ENCODE measurements around the gene LARP4B. TPM values are rescaled to one million over a fixed set of nuclear protein-coding genes. Genes with fewer than 3 reads are reported as not detected.
A peak's percentile ranks its signal among the peaks of the same experiment; 100 is the strongest.

LARP4B gene
- total and polyA plus RNA-seq, 2 donors (not counting 1 experiment from before 2014, with no cell fraction given): 35.6 to 129 TPM

- Mint-ChIP-seq H3K4me3 (peak overlapping the region; percentile 55), H3K9me3 (ENCODE audit: insufficient read depth) (no peaks in the 10 kb centered on the region), H3K27ac (peak overlapping the region; percentile 80), H3K4me1 (peaks cover 55% of the 10 kb centered on the region), H3K27me3 (no peaks in the 10 kb centered on the region)
- ChIA-PET CTCF (interaction anchor here (0.7 kb wide), 1 partner anchor 29 kb away, joined by 3 read pairs; no protein-coding TSS in a partner anchor), POLR2A (interaction anchor here (1.8 kb wide), 1 partner anchor 11 kb away, joined by 4 read pairs; no protein-coding TSS in a partner anchor)
- Histone ChIP-seq H2AFZ (ENCODE audit: insufficient read depth, low read depth, low read length, poor library complexity, severe bottlenecking) (peak overlapping the region; percentile 42), H3K4me2 (replicated peaks; ENCODE audit: low read depth, low read length, poor library complexity, severe bottlenecking) (peak overlapping the region; percentile 36), H3K27ac (ENCODE audit: low read length in 2 of 2) (peak overlapping the region in 1 of 2 donors; percentile 3), H3K27me3 (replicated peaks in 1 of 4; ENCODE audit: control extremely low read depth in 1 of 4, control insufficient read depth in 3 of 4, insufficient read depth in 4 of 4, low read length in 3 of 4) (no peaks in the 10 kb centered on the region), H3K4me1 (ENCODE audit: control insufficient read depth in 2 of 2, insufficient read depth in 2 of 2, low read length in 2 of 2) (peaks cover 25 to 44% of the 10 kb centered on the region in 2 donors), H3K4me3 (ENCODE audit: control extremely low read depth in 1 of 5, extremely low read depth in 1 of 5, insufficient read depth in 1 of 5, low read depth in 2 of 5, low read length in 4 of 5) (peak overlapping the region in 1 of 5 experiments; percentile 14), H3K9me3 (ENCODE audit: control extremely low read depth in 1 of 3, control insufficient read depth in 2 of 3, insufficient read depth in 1 of 3, low read length in 2 of 3) (no peaks in the 10 kb centered on the region), H4K20me1 (ENCODE audit: control insufficient read depth, insufficient read depth, low read length, poor library complexity, severe bottlenecking) (peaks cover 7% of the 10 kb centered on the region), H3K79me2 (ENCODE audit: control insufficient read depth, insufficient read depth, low read length) (peaks cover 5% of the 10 kb centered on the region), H3K36me3 (replicated peaks in 1 of 2; ENCODE audit: control extremely low read depth in 1 of 2, control insufficient read depth in 1 of 2, extremely low read depth in 1 of 2, insufficient read depth in 2 of 2, low read length in 1 of 2) (peaks cover 0 to 80% of the 10 kb centered on the region in 2 experiments), H3K9ac (ENCODE audit: low read length) (peak overlapping the region; percentile 4)
- intact Hi-C loops (cut with micrococcal nuclease): no loop called here
- WGBS (ENCODE audit: insufficient coverage): 81% methylated on average over 5 of the region's 9 CpGs
- no peak for TF ChIP-seq CTCF (IDR thresholded peaks at IDR 0.05)
- DNase-seq (peak; percentile 31), ATAC-seq (ENCODE audit: low read depth) (no peak)
These were observed 112.8 kb downstream of the LARP4B start for GRCh38 chr10:818526-819220.

GRCh38 chr10:818010-818409 is 113.5 kb downstream of the LARP4B start:
- intact Hi-C loops (cut with micrococcal nuclease): no loop called here
- H3K9ac ChIP-seq (ENCODE audit: low read length): no peak overlapping the region
- CTCF ChIA-PET: interaction anchor here (0.7 to 1.0 kb wide), 2 partner anchors 25 to 29 kb away, joined by 3 read pairs; no protein-coding TSS in a partner anchor

More at GRCh38 chr10:818010-818409, 113.5 kb downstream of the LARP4B start:
- no peaks in the 10 kb centered on the region for H3K9me3 ChIP-seq (ENCODE audit: control extremely low read depth in 1 of 3, control insufficient read depth in 2 of 3, insufficient read depth in 1 of 3, low read length in 2 of 3)
- H3K36me3 ChIP-seq (replicated peaks in 1 of 2; ENCODE audit: control extremely low read depth in 1 of 2, control insufficient read depth in 1 of 2, extremely low read depth in 1 of 2, insufficient read depth in 2 of 2, low read length in 1 of 2): peaks cover 2 to 85% of the 10 kb centered on the region in 2 experiments
- H4K20me1 ChIP-seq (ENCODE audit: control insufficient read depth, insufficient read depth, low read length, poor library complexity, severe bottlenecking): peaks cover 7% of the 10 kb centered on the region
- DNase-seq (no peak), ATAC-seq (ENCODE audit: low read depth) (no peak)
- H3K4me1 ChIP-seq (ENCODE audit: control insufficient read depth in 2 of 2, insufficient read depth in 2 of 2, low read length in 2 of 2): peaks cover 18 to 38% of the 10 kb centered on the region in 2 donors
- no peak overlapping the region for H3K4me3 ChIP-seq (ENCODE audit: control extremely low read depth in 1 of 5, extremely low read depth in 1 of 5, insufficient read depth in 1 of 5, low read depth in 2 of 5, low read length in 4 of 5)
- WGBS (ENCODE audit: insufficient coverage): 78% methylated on average over 1 of the region's 2 CpGs
- Mint-ChIP-seq H3K27ac (peak overlapping the region; percentile 83), H3K4me1 (peaks cover 48% of the 10 kb centered on the region), H3K27me3 (no peaks in the 10 kb centered on the region), H3K9me3 (ENCODE audit: insufficient read depth) (no peaks in the 10 kb centered on the region), H3K4me3 (peak overlapping the region; percentile 49)
- no peak overlapping the region for H2AFZ ChIP-seq (ENCODE audit: insufficient read depth, low read depth, low read length, poor library complexity, severe bottlenecking)
- POLR2A ChIA-PET: interaction anchor here (1.8 kb wide), 1 partner anchor 12 kb away, joined by 4 read pairs; no protein-coding TSS in a partner anchor
- no peaks in the 10 kb centered on the region for H3K27me3 ChIP-seq (replicated peaks in 1 of 4; ENCODE audit: control extremely low read depth in 1 of 4, control insufficient read depth in 3 of 4, insufficient read depth in 4 of 4, low read length in 3 of 4)
- no peak overlapping the region for H3K27ac ChIP-seq (ENCODE audit: low read length in 2 of 2)
- H3K79me2 ChIP-seq (ENCODE audit: control insufficient read depth, insufficient read depth, low read length): peaks cover 6% of the 10 kb centered on the region
- TF ChIP-seq CTCF (IDR thresholded peaks at IDR 0.05): no peak
- TF ChIP-seq EZH2 (IDR thresholded peaks at IDR 0.05; ENCODE audit: borderline replicate concordance, insufficient read depth, low read depth, low read length, poor library complexity, severe bottlenecking): no peak
- no peak overlapping the region for H3K4me2 ChIP-seq (replicated peaks; ENCODE audit: low read depth, low read length, poor library complexity, severe bottlenecking)

All from B cell (primary cell).